GM13977 (cell line): Measurements from ENCODE around the gene F2RL1.
"Not testable (repeated sequence)": the region's sequence is repeated elsewhere in the genome, so short reads cannot be mapped to it uniquely, and the experiment has no call there.

Experiments
- DNase-seq: peaks from one replicate; pipeline ENCODE4 v3.0.0; 2012; ENCODE audit warnings: low spot score
- in situ Hi-C: fragments of 300-500 bp; cut with MboI; formaldehyde crosslinking; loops from one replicate; pipeline ENCODE4 v1.12.0; 2022; ENCODE audit warnings: low sequenced_read_pairs, low pct_unique_long_range_greater_than_20kb, mixed read lengths, inconsistent platforms; ENCODE audit not compliant: unreplicated experiment
- TF ChIP-seq, protein P1 (sequence below): IDR thresholded peaks from 2 replicates; pipeline ENCODE4 v1.5.1; 2012; ENCODE audit warnings: mild to moderate bottlenecking, control low read depth; ENCODE audit not compliant: insufficient read depth; ENCODE audit errors: extremely low read depth, missing control alignments

Gene F2RL1

DNA sequence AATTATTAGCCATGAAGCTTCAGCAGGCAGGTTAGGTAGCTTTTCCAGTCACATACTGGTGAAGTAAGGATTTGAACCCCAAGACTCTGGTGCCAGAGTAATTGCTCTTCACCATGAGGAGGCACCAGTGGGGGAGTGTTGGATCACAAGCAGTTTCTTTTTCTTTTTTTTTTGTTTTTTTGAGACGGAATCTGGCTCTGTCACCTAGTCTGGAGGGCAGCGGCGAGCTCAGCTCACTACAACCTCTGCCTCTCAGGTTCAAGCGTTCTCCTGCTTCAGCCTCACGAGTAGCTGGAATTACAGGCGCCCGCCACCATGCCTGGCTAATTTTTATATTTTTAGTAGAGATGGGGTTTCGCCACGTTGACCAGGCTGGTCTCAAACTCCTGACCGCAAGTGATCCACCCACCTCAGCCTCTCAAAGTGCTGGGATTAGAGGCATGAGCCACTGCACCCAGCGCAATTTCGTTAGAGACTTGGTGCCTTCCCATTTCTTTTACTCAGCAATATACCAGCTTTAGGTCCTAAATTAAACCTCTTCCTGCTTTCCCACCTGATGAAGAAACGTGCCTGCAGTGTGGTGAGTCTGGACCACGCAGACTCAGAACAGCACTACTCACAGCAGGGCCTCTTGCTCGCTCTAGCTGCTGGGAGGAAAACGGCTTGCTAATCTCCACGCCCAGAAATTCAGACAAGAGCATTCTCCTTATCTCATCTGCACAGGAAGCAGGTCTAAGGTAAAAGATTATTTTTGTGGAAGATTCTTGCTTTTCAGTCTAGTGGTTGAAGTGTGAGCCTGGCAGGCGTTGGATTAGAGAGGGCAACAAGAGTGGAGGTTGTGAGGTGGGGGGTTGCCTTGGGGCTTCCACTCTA is 30.8 kb downstream of the F2RL1 start, which contains the start of gene S100Z:
Gene S100Z, plus strand, starts transcription at position 596 of the 873 bp plus-strand sequence. CDS start 25,346 bp downstream, outside the sequence.
- TF ChIP-seq, protein P1, sequence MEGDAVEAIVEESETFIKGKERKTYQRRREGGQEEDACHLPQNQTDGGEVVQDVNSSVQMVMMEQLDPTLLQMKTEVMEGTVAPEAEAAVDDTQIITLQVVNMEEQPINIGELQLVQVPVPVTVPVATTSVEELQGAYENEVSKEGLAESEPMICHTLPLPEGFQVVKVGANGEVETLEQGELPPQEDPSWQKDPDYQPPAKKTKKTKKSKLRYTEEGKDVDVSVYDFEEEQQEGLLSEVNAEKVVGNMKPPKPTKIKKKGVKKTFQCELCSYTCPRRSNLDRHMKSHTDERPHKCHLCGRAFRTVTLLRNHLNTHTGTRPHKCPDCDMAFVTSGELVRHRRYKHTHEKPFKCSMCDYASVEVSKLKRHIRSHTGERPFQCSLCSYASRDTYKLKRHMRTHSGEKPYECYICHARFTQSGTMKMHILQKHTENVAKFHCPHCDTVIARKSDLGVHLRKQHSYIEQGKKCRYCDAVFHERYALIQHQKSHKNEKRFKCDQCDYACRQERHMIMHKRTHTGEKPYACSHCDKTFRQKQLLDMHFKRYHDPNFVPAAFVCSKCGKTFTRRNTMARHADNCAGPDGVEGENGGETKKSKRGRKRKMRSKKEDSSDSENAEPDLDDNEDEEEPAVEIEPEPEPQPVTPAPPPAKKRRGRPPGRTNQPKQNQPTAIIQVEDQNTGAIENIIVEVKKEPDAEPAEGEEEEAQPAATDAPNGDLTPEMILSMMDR = no peak
- in situ Hi-C loops = no loop called here
- no peak for DNase-seq

DNA sequence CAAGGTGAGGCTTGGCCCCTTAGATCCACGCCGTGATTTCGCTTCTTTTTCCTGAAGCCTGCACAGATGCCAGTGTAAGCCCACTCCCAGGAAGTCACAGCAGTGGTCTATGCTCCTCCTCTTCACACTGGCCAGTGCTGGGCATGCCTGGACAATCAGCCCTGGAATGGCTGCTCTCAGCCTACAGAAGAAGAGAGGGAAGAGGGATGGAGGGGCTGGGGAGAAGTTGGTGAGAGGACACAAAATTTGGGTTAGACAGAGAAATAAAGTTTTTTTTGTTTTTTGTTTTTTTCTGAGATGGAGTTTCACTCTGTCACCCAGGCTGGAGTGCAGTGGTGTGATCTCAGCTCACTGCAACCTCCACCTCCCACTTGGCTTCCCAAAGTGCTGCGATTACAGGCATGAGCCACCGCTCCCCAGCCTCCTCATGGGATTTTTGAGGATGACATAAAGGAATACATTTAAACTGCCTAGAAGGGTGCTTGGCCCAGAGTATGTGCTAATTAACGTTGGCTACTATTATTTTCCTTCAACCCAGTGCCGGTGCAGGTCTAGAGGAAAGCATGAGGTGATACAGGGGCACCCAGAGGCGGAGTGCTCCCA is 31.8 kb downstream of the F2RL1 start:
- no peak for DNase-seq
- TF ChIP-seq, protein P1 = no peak
- in situ Hi-C loops = no loop called here

DNA sequence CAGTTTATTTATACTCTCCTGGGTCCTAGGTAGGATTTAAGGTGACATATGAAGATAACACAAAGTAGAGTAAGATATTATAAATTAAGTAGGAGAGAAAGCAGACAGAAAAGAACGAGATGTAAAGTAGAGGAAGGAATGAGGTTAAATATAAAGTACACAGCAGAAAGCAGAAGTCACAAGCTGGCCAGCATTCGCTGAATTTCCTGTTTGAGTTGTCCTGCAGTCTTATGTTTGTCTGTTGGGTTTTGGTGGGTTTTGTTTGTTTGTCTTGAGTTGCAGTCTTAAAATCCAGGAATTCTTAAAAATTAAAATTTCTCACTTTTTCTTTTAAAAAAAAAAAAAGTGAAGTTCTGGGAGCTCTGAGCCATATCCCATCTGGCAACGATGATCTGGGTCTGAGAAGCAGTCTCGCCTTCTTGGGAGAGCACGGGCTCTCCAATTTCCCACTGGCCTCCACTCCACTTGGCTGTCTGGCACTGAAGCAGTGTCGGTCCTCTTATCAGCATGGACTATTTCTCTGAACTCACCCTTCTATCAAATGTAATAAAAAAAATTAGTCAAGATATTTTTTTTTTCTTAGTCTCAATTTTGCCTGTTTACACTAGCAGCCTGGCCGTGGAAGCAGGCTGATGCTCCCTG is 33.0 kb downstream of the F2RL1 start:
- in situ Hi-C loops = no loop called here
- no peak for DNase-seq
- TF ChIP-seq, protein P1 = no peak

DNA sequence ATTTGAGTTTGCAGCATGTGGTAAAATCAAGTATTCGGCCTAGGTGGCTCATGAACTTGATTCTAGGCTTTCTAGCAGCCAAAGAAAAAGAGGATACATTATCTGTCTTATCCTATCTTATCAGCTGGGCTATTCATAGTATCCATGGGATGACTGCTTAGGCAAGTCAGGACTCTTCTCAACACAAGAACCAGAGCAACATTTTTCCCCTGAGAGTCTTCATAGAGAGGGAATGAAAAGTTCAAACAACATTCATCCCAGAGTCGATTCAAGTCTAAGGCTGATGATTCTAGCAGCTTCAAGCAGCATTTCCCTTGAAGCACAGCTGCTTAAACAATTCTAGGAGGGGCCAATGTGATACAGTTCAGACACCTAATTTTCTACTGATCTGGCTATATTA is 33.9 kb downstream of the F2RL1 start:
- TF ChIP-seq, protein P1 = no peak
- in situ Hi-C loops = no loop called here
- DNase-seq = no peak

DNA sequence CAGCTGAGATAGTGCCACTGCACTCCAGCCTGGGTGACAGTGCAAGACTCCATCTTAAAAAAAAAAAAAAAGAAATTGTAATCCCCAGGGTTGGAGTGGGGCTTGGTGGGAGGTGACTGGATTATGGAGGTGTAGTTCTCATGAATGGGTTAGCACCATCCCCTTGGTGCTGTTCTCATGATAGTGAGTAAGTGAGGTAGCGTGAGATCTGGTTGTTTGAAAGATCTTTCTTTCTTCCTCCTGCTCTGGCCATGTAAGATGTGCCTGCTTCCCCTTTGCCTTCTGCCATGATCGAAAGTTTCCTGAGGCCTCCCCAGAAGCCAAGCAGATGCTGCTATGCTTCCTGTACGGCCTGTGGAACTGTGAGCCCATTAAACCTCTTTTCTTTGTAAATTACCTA is 34.9 kb downstream of the F2RL1 start:
- in situ Hi-C loops, DNase-seq: not testable (repeated sequence)

DNA sequence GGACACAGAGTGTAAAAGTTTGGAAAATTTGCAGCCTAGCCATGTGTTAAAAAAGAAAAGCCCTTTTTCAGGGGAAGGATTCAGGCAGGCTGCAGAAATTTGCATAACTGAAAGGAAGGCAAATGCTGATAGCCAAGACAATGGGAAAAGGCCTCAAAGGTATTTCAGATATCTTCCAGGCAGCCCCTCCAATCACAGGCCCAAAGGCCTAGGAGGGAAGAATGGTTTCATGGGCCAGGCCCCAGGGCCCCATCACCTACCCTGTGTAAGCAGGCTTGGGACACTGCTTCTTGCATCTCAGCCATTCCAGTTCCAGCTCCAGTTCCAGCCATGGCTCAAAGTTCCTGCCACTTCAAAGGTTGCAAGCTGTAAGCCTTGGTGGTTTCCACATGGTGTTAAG is 35.8 kb downstream of the F2RL1 start:
- in situ Hi-C loops = no loop called here
- TF ChIP-seq, protein P1 = no peak
- no peak for DNase-seq

DNA sequence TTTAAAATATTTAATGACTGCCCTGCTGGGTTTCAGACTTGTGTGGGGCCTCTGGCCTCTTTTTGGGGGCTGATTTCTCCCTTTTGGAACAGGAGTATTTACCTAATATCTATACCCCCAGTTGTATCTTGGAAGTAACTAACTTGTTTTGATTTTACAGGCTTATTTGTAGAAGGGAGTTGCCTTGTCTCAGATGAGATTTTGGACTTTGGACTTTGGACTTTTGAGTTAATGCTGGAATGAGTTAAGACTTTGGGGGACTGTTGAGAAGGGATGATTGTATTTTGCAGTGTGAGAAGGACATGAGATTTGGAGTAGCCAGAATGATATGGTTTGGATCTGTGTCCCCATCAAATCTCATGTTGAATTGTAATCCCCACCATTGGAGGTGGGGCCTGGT is 36.7 kb downstream of the F2RL1 start:
- DNase-seq, in situ Hi-C loops: not testable (repeated sequence)
